K562 (cell line): ENCODE results near the gene CMTM5. TPM values are rescaled to one million over a fixed set of nuclear protein-coding genes. Genes with fewer than 3 reads are reported as not detected.

Experiments used
- ATAC-seq: fragments of 200-7000 bp; cut with Tn5 transposase; 3 replicates; pipeline ENCODE4 v1.9.1; 2020; ENCODE audit warnings: moderate library complexity
- BruUV-seq: library from RNA; stranded (reverse); fragments of 400-500 nt; replicated peaks from 2 replicates; lab custom pipeline; 2021; lab: Mats Ljungman, UMichigan
- CTCF ChIA-PET: fragments of 300-600 bp; formaldehyde crosslinking; extraction: SDS; loops from one replicate; lab custom pipeline; 2021; ENCODE audit warnings: low intra/inter-chr PET ratio; lab: Yijun Ruan, JAX
- POLR2A ChIA-PET: fragments of 300-600, 350-650 bp; sonication (Branson Sonifier 250); formaldehyde crosslinking; extraction: SDS; loops from one replicate; lab custom pipeline; 2021; ENCODE audit warnings: antibody characterized with exemption, inconsistent platforms; lab: Yijun Ruan, JAX
- DNase-seq, 4 experiments: peaks; one replicate each; pipeline versions ENCODE4 v3.0.0 to v3.0.0-alpha.2; 2011 to 2018; ENCODE audit warnings: low spot score in 3 of 4, mixed read lengths in 3 of 4; ENCODE audit errors: extremely low read depth in 1 of 4
- FAIRE-seq: peaks from 2 replicates; lab custom pipeline; 2011; peaks lifted over from hg19 to GRCh38; lab: Jason Lieb, UNC
- H2AFZ ChIP-seq: 2 replicates; pipeline ENCODE4 v1.6.0; 2011; ENCODE audit warnings: low read depth, low read length, control low read depth, inconsistent platforms
- H3K27ac ChIP-seq: fragments of 200-600 bp; 3 replicates; pipeline ENCODE4 v1.8.0; 2011; ENCODE audit warnings: low read depth, mild to moderate bottlenecking, control low read depth, inconsistent platforms, low read length, moderate library complexity, mixed read lengths; ENCODE audit errors: extremely low read depth
- H3K27me3 ChIP-seq, 2 experiments: fragments of 300-600 bp in 1 of 2; 2 replicates in 1 of 2; 3 replicates in 1 of 2; pipeline versions ENCODE4 v1.6.0 to v1.8.0; 2011; ENCODE audit warnings: inconsistent platforms in 2 of 2, low read length in 2 of 2, mild to moderate bottlenecking in 1 of 2, mixed read lengths in 1 of 2, moderate library complexity in 1 of 2; ENCODE audit not compliant: control insufficient read depth in 2 of 2, insufficient read depth in 2 of 2
- H3K36me3 ChIP-seq: fragments of 300-600 bp; 3 replicates; pipeline ENCODE4 v1.8.0; 2011; ENCODE audit warnings: mild to moderate bottlenecking, low read length, inconsistent platforms; ENCODE audit not compliant: control insufficient read depth, insufficient read depth
- H3K4me1 ChIP-seq, 2 experiments: fragments of 200-600 bp in 1 of 2; replicated peaks in 1 of 2; 2 replicates in 1 of 2; 3 replicates in 1 of 2; pipeline versions ENCODE4 v1.5.1 to v1.8.0; 2011; ENCODE audit warnings: inconsistent platforms in 2 of 2, low read length in 2 of 2, mild to moderate bottlenecking in 1 of 2, mixed read lengths in 1 of 2, moderate library complexity in 1 of 2; ENCODE audit not compliant: control insufficient read depth in 2 of 2, insufficient read depth in 2 of 2
- H3K4me2 ChIP-seq: 2 replicates; pipeline ENCODE4 v1.6.1; 2011; ENCODE audit warnings: low read length, control low read depth, inconsistent platforms, mixed read lengths; ENCODE audit not compliant: insufficient read depth
- H3K4me3 ChIP-seq: fragments of 200-600 bp; sonication (generic), shearing (Covaris generic); 2 replicates; pipeline ENCODE4 v1.5.1; 2016; ENCODE audit warnings: control low read depth, inconsistent platforms
- H3K79me2 ChIP-seq: fragments of 200-600 bp; 3 replicates; pipeline ENCODE4 v1.8.0; 2011; ENCODE audit warnings: low read length, inconsistent platforms; ENCODE audit not compliant: control insufficient read depth, insufficient read depth
- H3K9ac ChIP-seq, 2 experiments: 2 replicates each; pipeline versions ENCODE4 v1.6.0 to v1.6.1; 2011; ENCODE audit warnings: low read depth in 2 of 2, low read length in 2 of 2, control low read depth in 1 of 2, inconsistent platforms in 1 of 2, mild to moderate bottlenecking in 1 of 2, mixed read lengths in 1 of 2; ENCODE audit not compliant: insufficient read depth in 1 of 2
- H3K9me1 ChIP-seq: one replicate; pipeline ENCODE4 v1.6.0; 2011; ENCODE audit warnings: inconsistent platforms, mild to moderate bottlenecking, low read length, moderate library complexity; ENCODE audit not compliant: control insufficient read depth, insufficient read depth
- H3K9me3 ChIP-seq: replicated peaks from 2 replicates; pipeline ENCODE4 v1.5.1; 2011; ENCODE audit warnings: low read depth, low read length, inconsistent platforms; ENCODE audit not compliant: control insufficient read depth, insufficient read depth
- H4K20me1 ChIP-seq: replicated peaks from 2 replicates; pipeline ENCODE4 v1.6.1; 2011; ENCODE audit warnings: low read length, inconsistent platforms, mixed read lengths; ENCODE audit not compliant: control insufficient read depth, insufficient read depth
- CTCF ChIP-seq, 3 experiments: IDR thresholded peaks in 2 of 3; conservative IDR thresholded peaks in 1 of 3; 2 replicates each; pipeline ENCODE4 v1.5.1; 2011 to 2012; ENCODE audit warnings: low read length in 3 of 3, mild to moderate bottlenecking in 3 of 3, control low read depth in 2 of 3, improper control_type of control experiment in 1 of 3, inconsistent platforms in 1 of 3, low read depth in 1 of 3, mixed read lengths in 1 of 3, moderate library complexity in 1 of 3; ENCODE audit not compliant: insufficient read depth in 2 of 3
- NFIX ChIP-seq: fragments of 250-450 bp; sonication (Bioruptor Pico); IDR thresholded peaks from 2 replicates; pipeline ENCODE4 v1.4.0; 2020; ENCODE audit warnings: low read depth, mild to moderate bottlenecking, moderate library complexity
- YY1 ChIP-seq, 3 experiments: IDR thresholded peaks; 2 replicates each; pipeline ENCODE4 v1.6.1; 2011; ENCODE audit warnings: low read length in 2 of 3, mild to moderate bottlenecking in 2 of 3, moderate library complexity in 2 of 3, borderline replicate concordance in 1 of 3, control low read depth in 1 of 3, low read depth in 1 of 3; ENCODE audit not compliant: insufficient read depth in 3 of 3, insufficient replicate concordance in 2 of 3, control insufficient read depth in 1 of 3, insufficient read length in 1 of 3; ENCODE audit errors: extremely low read depth in 1 of 3
- WGBS: fragments of 100-300 bp; shearing (Covaris generic); methylation state at CpG from one replicate; pipeline ENCODE4 v1.1.6; 2016; ENCODE audit warnings: low coverage, mixed read lengths; ENCODE audit not compliant: insufficient coverage; ENCODE audit errors: missing lambda C conversion rate; 5-methylcytosine and 5-hydroxymethylcytosine counted together
- in situ Hi-C: fragments of 300-500 bp; cut with MboI; formaldehyde crosslinking; loops from 4 replicates; pipeline ENCODE4 v1.15.0; 2018; ENCODE audit warnings: inconsistent platforms, mixed read lengths
- intact Hi-C: fragments of 100-400 bp; cut with micrococcal nuclease; formaldehyde crosslinking; loops from 2 replicates; pipeline ENCODE4 v1.14.2; 2022
- polyA plus RNA-seq, 8 experiments: library from polyadenylated mRNA; depleted of rRNA in 4 of 8; stranded (reverse) in 5 of 8; unstranded in 3 of 8; fragments of >200 nt; fragmentation: Nextera tagmentation in 2 of 8; fragmentation: Illumina TruSeq in 1 of 8; extraction: Ambion mirVana in 2 of 8; extraction: Trizol in 1 of 8; gene quantifications; 2 replicates each; pipeline versions ENCODE4 v1.2.1 to v1.2.3, GENCODE V29; 2011 to 2014; ENCODE audit warnings: inconsistent platforms in 1 of 8, missing spikeins in 1 of 8
- total RNA-seq, 7 experiments: library from RNA; depleted of rRNA in 6 of 7; stranded (reverse); fragments of >200 nt in 6 of 7; fragmentation: Illumina TruSeq in 2 of 7; extraction: Trizol in 2 of 7; gene quantifications; 2 replicates each; pipeline versions ENCODE4 v1.2.1 to v1.2.3, GENCODE V29; 2011 to 2021; ENCODE audit warnings: low replicate concordance in 1 of 7

The CMTM5 gene
- total and polyA plus RNA-seq, 9 of the 15 experiments (the other 6 are each of a cell fraction or from before 2014, with no cell fraction given): 0.21 TPM; not detected in 8

GRCh38 chr14:23344481-23344880, 32.4 kb upstream of the CMTM5 start:
- DNase-seq (no peak), FAIRE-seq (no peak), ATAC-seq (no peak)
- no peaks in the 10 kb centered on the region for H3K36me3 ChIP-seq
- TF ChIP-seq YY1 (IDR thresholded peaks at IDR 0.05; ENCODE audit: borderline replicate concordance in 1 of 3, control insufficient read depth in 1 of 3, extremely low read depth in 1 of 3, insufficient read depth in 3 of 3, insufficient read length in 1 of 3, insufficient replicate concordance in 2 of 3, low read depth in 1 of 3, low read length in 2 of 3) (peak in 1 of 3 experiments; percentile 55), CTCF (IDR thresholded peaks at IDR 0.05 in 2 of 3, conservative IDR thresholded peaks at IDR 0.05 in 1 of 3; ENCODE audit: insufficient read depth in 2 of 3, low read depth in 1 of 3, low read length in 3 of 3) (0 out of 6 replicates have a peak, but pooled peaks of 1 of the 3 experiments have one; percentile 19), NFIX (CRISPR knock-in tag) (no peak)
- 41% methylated on average over 2 of the region's 3 CpGs for WGBS
- no peak overlapping the region for H3K4me3 ChIP-seq
- H3K9ac ChIP-seq: no peak overlapping the region
- no TSS peak for BruUV-seq
- no peak overlapping the region for H3K27ac ChIP-seq
- H3K4me1 ChIP-seq: peaks cover 11 to 16% of the 10 kb centered on the region in 2 experiments; a peak in 4 of 5 replicates
- CTCF ChIA-PET: no interaction called here
- no peak overlapping the region for H3K4me2 ChIP-seq
- H3K27me3 ChIP-seq: no peaks in the 10 kb centered on the region
- no peaks in the 10 kb centered on the region for H3K79me2 ChIP-seq
- intact Hi-C loops (no loop called here), in situ Hi-C loops (no loop called here)
- H3K9me3 ChIP-seq: no peaks in the 10 kb centered on the region
- POLR2A ChIA-PET: interaction anchor here (0.7 kb wide), 1 partner anchor 65 kb away, joined by 3 read pairs; no protein-coding TSS in a partner anchor
- no peaks in the 10 kb centered on the region for H4K20me1 ChIP-seq
- no peaks in the 10 kb centered on the region for H3K9me1 ChIP-seq
- peak overlapping the region; percentile 78 for H2AFZ ChIP-seq
